ENCODE results near the gene PIK3R4. TPM values are rescaled to one million over a fixed set of nuclear protein-coding genes. Genes with fewer than 3 reads are reported as not detected.
A peak's percentile ranks its signal among the peaks of the same experiment; 100 is the strongest.

The PIK3R4 gene
- total and polyA plus RNA-seq, 9 donors: 17.3 to 35.2 (median 27.9) TPM

DNA sequence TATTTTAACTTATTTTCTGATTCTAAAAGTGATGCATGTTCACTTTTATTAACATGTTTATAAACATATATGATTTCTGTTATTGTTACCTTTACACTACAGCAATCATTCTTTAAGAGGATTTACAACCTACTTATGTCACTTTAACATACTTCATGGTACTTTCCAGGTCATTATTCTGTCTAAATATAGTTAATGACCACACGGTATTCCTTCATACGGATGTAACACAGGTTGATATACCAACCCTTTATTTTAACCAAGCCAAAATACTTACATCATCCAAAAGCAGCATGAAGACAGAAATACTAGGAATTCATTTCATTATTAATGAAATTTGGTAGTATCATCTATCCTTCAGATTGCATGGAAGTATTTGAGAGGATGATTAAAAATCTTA, 18.6 kb downstream of the PIK3R4 start:
- Histone ChIP-seq H3K4me1 (ENCODE audit: control insufficient read depth, insufficient read depth, low read length) (no peaks in the 10 kb centered on the region), H3K9me3 (replicated peaks; ENCODE audit: control insufficient read depth, low read depth, low read length) (no peaks in the 10 kb centered on the region), H3K27ac (ENCODE audit: low read length) (no peak overlapping the region), H3K4me3 (ENCODE audit: low read length) (no peak overlapping the region), H3K36me3 (ENCODE audit: control insufficient read depth, insufficient read depth, low read length) (peaks cover 6% of the 10 kb centered on the region), H3K27me3 (ENCODE audit: control insufficient read depth, insufficient read depth, low read length) (no peaks in the 10 kb centered on the region)
- WGBS (ENCODE audit: insufficient coverage): no CpG with 5 or more reads among the region's 2 CpGs
- DNase-seq: no peak

DNA sequence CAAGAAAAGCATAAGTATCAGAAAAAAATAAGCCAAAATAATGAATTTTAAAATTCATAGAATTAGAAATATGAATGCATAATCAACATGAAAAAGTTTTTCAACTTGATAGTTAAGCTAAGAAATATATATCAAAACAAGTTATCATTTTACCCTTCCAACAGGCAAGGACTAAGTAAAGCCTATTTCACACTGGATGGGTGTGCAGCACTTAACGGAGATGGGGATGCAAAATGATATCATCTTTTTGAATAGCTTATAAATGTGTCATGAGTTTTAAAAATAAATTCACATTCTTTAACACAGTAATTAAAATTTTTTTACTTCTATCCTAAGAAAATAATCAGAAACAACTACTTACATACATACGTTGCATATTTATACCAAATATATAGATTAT, 20.9 kb downstream of the PIK3R4 start:
- no peak overlapping the region for H3K27ac ChIP-seq (ENCODE audit: low read length)
- DNase-seq: no peak
- peaks cover 3% of the 10 kb centered on the region for H3K36me3 ChIP-seq (ENCODE audit: control insufficient read depth, insufficient read depth, low read length)
- WGBS (ENCODE audit: insufficient coverage): no CpG with 5 or more reads among the region's 2 CpGs
- H3K4me3 ChIP-seq (ENCODE audit: low read length): no peak overlapping the region
- H3K4me1 ChIP-seq (ENCODE audit: control insufficient read depth, insufficient read depth, low read length): no peaks in the 10 kb centered on the region
- no peaks in the 10 kb centered on the region for H3K27me3 ChIP-seq (ENCODE audit: control insufficient read depth, insufficient read depth, low read length)
- no peaks in the 10 kb centered on the region for H3K9me3 ChIP-seq (replicated peaks; ENCODE audit: control insufficient read depth, low read depth, low read length)

DNA sequence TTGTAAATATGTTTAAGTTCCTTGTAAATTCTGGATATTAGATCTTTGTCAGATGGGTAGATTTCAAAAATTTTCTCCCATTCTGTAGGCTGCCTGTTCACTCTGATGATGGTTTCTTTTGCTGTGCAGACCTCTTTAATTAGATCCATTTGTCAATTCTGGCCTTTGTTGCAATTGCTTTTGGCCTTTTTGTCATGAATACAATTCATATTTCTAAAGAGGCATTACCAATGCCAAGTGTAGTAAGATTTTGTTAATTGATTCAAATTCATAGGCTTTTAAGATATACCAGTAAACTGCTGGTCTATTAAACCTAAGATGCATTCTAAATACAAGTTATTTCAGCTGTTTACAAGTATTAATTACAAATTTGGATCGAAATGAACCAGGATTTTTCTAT, 31.0 kb downstream of the PIK3R4 start:
- DNase-seq: no peak
- no peaks in the 10 kb centered on the region for H3K4me1 ChIP-seq (ENCODE audit: control insufficient read depth, insufficient read depth, low read length)
- WGBS (ENCODE audit: insufficient coverage): no CpG with 5 or more reads among the region's 1 CpG
- no peak overlapping the region for H3K27ac ChIP-seq (ENCODE audit: low read length)
- H3K36me3 ChIP-seq (ENCODE audit: control insufficient read depth, insufficient read depth, low read length): peaks cover 10% of the 10 kb centered on the region
- no peak overlapping the region for H3K4me3 ChIP-seq (ENCODE audit: low read length)
- no peaks in the 10 kb centered on the region for H3K27me3 ChIP-seq (ENCODE audit: control insufficient read depth, insufficient read depth, low read length)
- no peaks in the 10 kb centered on the region for H3K9me3 ChIP-seq (replicated peaks; ENCODE audit: control insufficient read depth, low read depth, low read length)

DNA sequence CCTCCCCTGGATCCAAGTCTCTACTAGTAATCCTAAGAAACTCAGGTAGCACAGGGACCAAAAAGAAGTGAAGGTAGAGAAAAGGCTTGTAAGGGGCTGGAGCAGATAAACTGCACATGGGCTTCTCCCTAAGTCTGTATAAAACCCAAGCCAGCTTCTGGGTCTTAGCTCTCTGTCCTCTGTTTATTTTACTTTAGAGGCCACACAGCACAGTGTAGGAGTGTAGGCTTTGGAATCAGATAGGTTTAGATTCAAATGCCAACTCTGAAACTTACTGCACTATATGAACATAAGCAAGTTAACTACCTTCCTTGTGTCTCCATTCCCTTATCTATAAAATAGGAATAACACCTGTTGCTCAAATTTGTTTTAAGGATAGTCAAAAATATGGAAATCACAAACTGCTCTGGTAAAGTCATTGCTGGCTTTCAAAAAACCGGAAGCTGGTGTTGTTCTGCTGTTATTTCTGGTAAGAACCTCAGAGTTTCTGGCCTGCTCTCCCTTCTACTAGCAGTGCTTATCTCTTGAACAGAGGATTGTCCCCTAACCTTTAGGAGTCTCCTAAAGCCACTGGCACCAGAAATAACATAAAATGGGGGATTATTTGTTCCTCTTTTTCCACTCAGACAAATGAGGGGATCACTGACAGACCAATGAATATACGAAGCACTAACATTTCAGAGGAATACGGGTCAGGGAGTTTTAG, 33.8 kb downstream of the PIK3R4 start:
- Histone ChIP-seq H3K27ac (ENCODE audit: low read length) (no peak overlapping the region), H3K27me3 (ENCODE audit: control insufficient read depth, insufficient read depth, low read length) (no peaks in the 10 kb centered on the region), H3K4me3 (ENCODE audit: low read length) (no peak overlapping the region), H3K9me3 (replicated peaks; ENCODE audit: control insufficient read depth, low read depth, low read length) (no peaks in the 10 kb centered on the region), H3K36me3 (ENCODE audit: control insufficient read depth, insufficient read depth, low read length) (no peaks in the 10 kb centered on the region), H3K4me1 (ENCODE audit: control insufficient read depth, insufficient read depth, low read length) (no peaks in the 10 kb centered on the region)
- WGBS (ENCODE audit: insufficient coverage): no CpG with 5 or more reads among the region's 3 CpGs
- peak; percentile 53 for DNase-seq

DNA sequence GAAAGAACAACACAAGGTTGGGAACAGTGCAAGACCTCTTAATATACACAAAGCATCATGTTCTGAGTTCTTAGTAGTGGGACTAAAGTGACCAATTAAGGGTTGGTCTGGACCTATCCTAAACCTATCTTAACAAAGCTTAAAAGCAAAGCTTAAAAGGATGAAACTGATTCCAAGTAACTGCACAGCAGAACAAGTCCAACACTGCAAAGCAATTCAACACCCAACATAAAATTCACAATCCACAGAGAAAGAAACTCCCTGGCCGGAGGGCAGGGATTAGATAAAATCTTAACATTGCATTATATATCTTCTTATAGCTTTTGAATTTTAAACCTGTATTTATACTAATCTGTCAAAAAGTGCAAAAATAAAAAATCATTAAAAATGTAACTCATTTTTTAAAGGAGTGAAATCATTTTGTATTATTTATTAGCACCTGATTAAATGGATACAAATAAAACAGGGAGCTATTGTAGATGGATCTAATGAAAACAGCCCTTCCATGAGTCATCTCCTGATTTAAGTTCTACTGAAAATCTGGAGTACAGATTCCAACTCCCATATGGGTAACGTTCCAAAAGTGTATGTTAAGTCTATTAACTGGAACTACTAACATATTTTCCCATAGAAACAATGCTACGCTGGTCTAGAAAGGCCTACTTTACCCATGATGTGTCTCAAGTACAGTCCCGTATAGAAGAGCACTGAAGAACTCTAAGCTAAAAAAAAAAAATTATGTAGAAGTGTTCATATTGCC, 34.9 kb downstream of the PIK3R4 start:
- no peak overlapping the region for H3K27ac ChIP-seq (ENCODE audit: low read length)
- DNase-seq: peak; percentile 81
- no peak overlapping the region for H3K4me3 ChIP-seq (ENCODE audit: low read length)
- no peaks in the 10 kb centered on the region for H3K4me1 ChIP-seq (ENCODE audit: control insufficient read depth, insufficient read depth, low read length)
- H3K36me3 ChIP-seq (ENCODE audit: control insufficient read depth, insufficient read depth, low read length): peaks cover 2% of the 10 kb centered on the region
- no peaks in the 10 kb centered on the region for H3K9me3 ChIP-seq (replicated peaks; ENCODE audit: control insufficient read depth, low read depth, low read length)
- WGBS (ENCODE audit: insufficient coverage): no CpG with 5 or more reads among the region's 4 CpGs
- no peaks in the 10 kb centered on the region for H3K27me3 ChIP-seq (ENCODE audit: control insufficient read depth, insufficient read depth, low read length)

DNA sequence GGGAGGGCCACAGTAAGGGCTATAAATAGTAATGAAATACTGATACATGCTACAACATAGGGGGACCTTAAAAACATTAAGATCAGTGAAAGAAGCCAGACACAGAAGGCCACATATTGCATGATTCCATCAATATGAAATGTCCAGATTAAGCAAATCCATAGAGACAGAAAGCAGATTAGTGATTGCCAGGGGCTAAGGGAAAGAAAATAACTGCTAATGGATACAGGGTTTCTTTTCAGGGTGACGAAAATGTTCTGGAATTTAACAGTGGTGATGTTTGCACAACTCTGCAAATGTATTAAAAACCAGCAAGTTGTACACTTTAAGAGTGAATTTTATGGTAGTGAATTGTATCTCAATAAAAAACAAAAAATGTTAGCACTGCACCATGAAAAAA, 37.0 kb downstream of the PIK3R4 start:
- no peaks in the 10 kb centered on the region for H3K27me3 ChIP-seq (ENCODE audit: control insufficient read depth, insufficient read depth, low read length)
- H3K4me3 ChIP-seq (ENCODE audit: low read length): no peak overlapping the region
- H3K9me3 ChIP-seq (replicated peaks; ENCODE audit: control insufficient read depth, low read depth, low read length): no peaks in the 10 kb centered on the region
- H3K27ac ChIP-seq (ENCODE audit: low read length): no peak overlapping the region
- H3K4me1 ChIP-seq (ENCODE audit: control insufficient read depth, insufficient read depth, low read length): no peaks in the 10 kb centered on the region
- H3K36me3 ChIP-seq (ENCODE audit: control insufficient read depth, insufficient read depth, low read length): peaks cover 3% of the 10 kb centered on the region
- WGBS (ENCODE audit: insufficient coverage): 75% methylated on average over 1 of the region's 1 CpG
- peak; percentile 66 for DNase-seq

DNA sequence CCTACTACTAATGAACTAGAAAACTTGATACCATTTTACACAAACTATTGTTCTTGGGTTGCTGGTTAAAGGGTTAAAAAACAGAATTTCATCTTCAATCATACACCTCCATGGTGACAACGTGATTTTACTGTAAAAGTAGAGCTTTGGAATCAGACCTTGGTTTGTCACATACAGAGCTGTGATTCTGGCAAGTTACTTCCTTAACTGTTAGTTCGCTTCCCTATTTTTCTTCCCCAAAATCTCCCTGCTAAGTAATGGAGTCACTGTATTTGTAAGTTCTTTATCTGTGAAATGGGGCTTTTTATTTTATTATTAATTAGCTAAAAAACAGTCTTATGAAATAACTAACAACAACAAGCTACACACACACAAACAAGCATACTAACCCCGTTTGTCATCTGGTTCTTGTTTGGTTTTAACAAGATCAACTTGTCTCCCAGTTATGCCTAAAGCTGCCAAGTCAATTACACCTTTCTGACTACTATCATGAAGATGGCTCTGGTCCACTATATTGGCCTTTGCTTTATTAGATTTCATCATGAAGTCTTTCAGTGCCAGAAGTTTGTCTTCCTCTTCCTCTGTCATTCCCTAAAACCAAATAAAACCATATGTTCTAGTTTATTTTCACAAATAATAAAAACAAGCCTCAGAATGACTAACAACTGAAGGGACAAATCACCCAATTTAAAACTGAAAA, 38.6 kb downstream of the PIK3R4 start:
- H3K4me1 ChIP-seq (ENCODE audit: control insufficient read depth, insufficient read depth, low read length): no peaks in the 10 kb centered on the region
- H3K27ac ChIP-seq (ENCODE audit: low read length): no peak overlapping the region
- H3K36me3 ChIP-seq (ENCODE audit: control insufficient read depth, insufficient read depth, low read length): peaks cover 11% of the 10 kb centered on the region
- peak; percentile 46 for DNase-seq
- H3K9me3 ChIP-seq (replicated peaks; ENCODE audit: control insufficient read depth, low read depth, low read length): no peaks in the 10 kb centered on the region
- no peak overlapping the region for H3K4me3 ChIP-seq (ENCODE audit: low read length)
- 57% methylated on average over 1 of the region's 3 CpGs for WGBS (ENCODE audit: insufficient coverage)
- no peaks in the 10 kb centered on the region for H3K27me3 ChIP-seq (ENCODE audit: control insufficient read depth, insufficient read depth, low read length)

DNA sequence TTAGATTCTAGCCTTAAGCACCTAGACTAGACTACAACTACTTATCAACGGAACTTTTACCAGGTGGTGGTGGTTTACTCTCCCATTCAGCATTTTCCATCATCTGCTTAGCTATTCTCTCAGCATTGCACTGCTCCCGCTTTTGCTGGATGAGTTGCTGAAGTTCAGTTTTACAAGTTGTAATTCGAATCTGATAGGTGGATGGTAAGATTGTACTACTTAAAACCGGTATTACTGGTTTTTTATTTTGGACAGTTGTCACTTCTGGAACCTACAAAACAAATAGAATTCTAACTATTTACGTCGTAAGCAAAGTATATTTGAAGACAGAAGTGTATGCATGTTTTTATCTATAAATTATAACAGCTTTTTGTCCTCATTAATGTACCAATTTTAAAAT, 41.1 kb downstream of the PIK3R4 start:
- Histone ChIP-seq H3K36me3 (ENCODE audit: control insufficient read depth, insufficient read depth, low read length) (peaks cover 14% of the 10 kb centered on the region), H3K4me3 (ENCODE audit: low read length) (no peak overlapping the region), H3K27me3 (ENCODE audit: control insufficient read depth, insufficient read depth, low read length) (no peaks in the 10 kb centered on the region), H3K4me1 (ENCODE audit: control insufficient read depth, insufficient read depth, low read length) (no peaks in the 10 kb centered on the region), H3K27ac (ENCODE audit: low read length) (no peak overlapping the region), H3K9me3 (replicated peaks; ENCODE audit: control insufficient read depth, low read depth, low read length) (no peaks in the 10 kb centered on the region)
- WGBS (ENCODE audit: insufficient coverage): no CpG with 5 or more reads among the region's 6 CpGs
- DNase-seq: no peak

DNA sequence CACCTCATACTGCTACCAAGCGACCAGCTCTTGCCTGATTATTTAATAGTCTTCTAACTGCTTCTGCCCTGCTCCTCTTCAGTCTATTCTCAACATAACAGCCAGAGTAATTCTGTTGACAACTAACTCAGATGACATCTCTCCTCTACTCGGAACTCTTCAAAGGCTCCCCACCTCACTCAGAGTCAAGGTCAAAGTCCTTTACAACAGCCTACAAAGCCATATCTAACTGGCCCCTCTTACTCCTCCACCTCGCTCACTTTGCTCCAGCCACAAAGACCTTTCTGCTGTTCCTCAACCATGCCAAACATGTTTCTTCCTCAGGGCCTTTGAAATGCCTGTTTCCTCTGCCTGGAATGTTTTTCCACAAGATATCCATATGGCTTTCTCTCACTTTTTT, 43.6 kb downstream of the PIK3R4 start:
- H3K4me3 ChIP-seq (ENCODE audit: low read length): no peak overlapping the region
- no peak overlapping the region for H3K27ac ChIP-seq (ENCODE audit: low read length)
- H3K9me3 ChIP-seq (replicated peaks; ENCODE audit: control insufficient read depth, low read depth, low read length): no peaks in the 10 kb centered on the region
- H3K4me1 ChIP-seq (ENCODE audit: control insufficient read depth, insufficient read depth, low read length): no peaks in the 10 kb centered on the region
- WGBS (ENCODE audit: insufficient coverage): 93% methylated on average over 3 of the region's 3 CpGs
- H3K36me3 ChIP-seq (ENCODE audit: control insufficient read depth, insufficient read depth, low read length): peaks cover 20% of the 10 kb centered on the region
- no peaks in the 10 kb centered on the region for H3K27me3 ChIP-seq (ENCODE audit: control insufficient read depth, insufficient read depth, low read length)
- DNase-seq: no peak

DNA sequence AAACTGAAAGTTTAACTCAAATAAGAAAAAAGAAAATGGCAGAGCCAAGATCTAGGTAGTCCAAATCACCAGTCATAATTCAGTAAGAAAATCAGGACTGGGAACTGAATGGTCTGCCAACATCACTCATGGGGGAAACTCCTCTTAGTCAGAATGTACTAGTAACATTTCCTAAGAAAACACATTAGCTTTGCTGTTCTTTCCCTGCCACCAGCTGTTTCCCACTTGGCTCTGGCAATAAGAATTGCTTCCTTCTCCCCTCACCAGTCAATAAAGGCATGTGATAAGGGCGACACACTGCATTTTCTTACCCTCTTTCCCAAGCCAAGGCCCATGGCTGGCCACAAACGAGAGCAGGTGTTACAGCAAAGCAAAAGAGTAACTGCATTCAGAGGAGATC, 46.1 kb downstream of the PIK3R4 start:
- peak overlapping the region; percentile 66 for H3K27ac ChIP-seq (ENCODE audit: low read length)
- H3K9me3 ChIP-seq (replicated peaks; ENCODE audit: control insufficient read depth, low read depth, low read length): no peaks in the 10 kb centered on the region
- DNase-seq: peak; percentile 71
- H3K4me3 ChIP-seq (ENCODE audit: low read length): no peak overlapping the region
- no peaks in the 10 kb centered on the region for H3K4me1 ChIP-seq (ENCODE audit: control insufficient read depth, insufficient read depth, low read length)
- no peaks in the 10 kb centered on the region for H3K27me3 ChIP-seq (ENCODE audit: control insufficient read depth, insufficient read depth, low read length)
- no CpG with 5 or more reads among the region's 2 CpGs for WGBS (ENCODE audit: insufficient coverage)
- peaks cover 18% of the 10 kb centered on the region for H3K36me3 ChIP-seq (ENCODE audit: control insufficient read depth, insufficient read depth, low read length)

Data from muscle of leg (tissue), 11 donors.